Measurements from ENCODE around the gene PALD1. TPM values are rescaled to one million over a fixed set of nuclear protein-coding genes. Genes with fewer than 3 reads are reported as not detected.

PALD1 gene
- total and polyA plus RNA-seq, 2 of the 4 experiments (the other 2 are of a cell fraction): 0.12 to 0.18 TPM

GRCh38 chr10:70503776-70504175 lies 25.2 kb downstream of the PALD1 start:
- Histone ChIP-seq H3K18ac (ENCODE audit: low read depth, low read length) (no peak overlapping the region), H2AK9ac (replicated peaks; ENCODE audit: low read depth, low read length, poor library complexity) (no peak overlapping the region), H3K27me3 (ENCODE audit: control insufficient read depth, insufficient read depth, low read length) (no peaks in the 10 kb centered on the region; the same call in 1 of the 2 replicates), H2BK5ac (ENCODE audit: low read depth, low read length, poor library complexity, severe bottlenecking) (no peak overlapping the region), H3K4me3 (ENCODE audit: insufficient read depth, low read depth, low read length) (no peak overlapping the region), H3K4ac (ENCODE audit: low read depth, low read length) (no peak overlapping the region), H4K8ac (ENCODE audit: low read depth in 2 of 2, low read length in 2 of 2) (no peak overlapping the region), H4K91ac (ENCODE audit: insufficient read depth, low read depth, low read length) (no peak overlapping the region), H3K4me1 (ENCODE audit: control insufficient read depth, insufficient read depth, low read length) (peaks cover 1% of the 10 kb centered on the region), H3K23ac (ENCODE audit: low read depth, low read length) (no peak overlapping the region), H3K79me1 (ENCODE audit: low read depth in 1 of 2, low read length in 2 of 2) (no peaks in the 10 kb centered on the region), H3K36me3 (ENCODE audit: control insufficient read depth, insufficient read depth, low read length) (no peaks in the 10 kb centered on the region), H2AFZ (replicated peaks; ENCODE audit: low read length, poor library complexity) (no peak overlapping the region), H3K4me2 (ENCODE audit: low read depth, low read length) (no peak overlapping the region), H2AK5ac (ENCODE audit: low read depth, low read length) (no peak overlapping the region), H3K9me1 (ENCODE audit: insufficient read depth, low read length) (no peaks in the 10 kb centered on the region; the same call in 1 of the 2 replicates), H2BK120ac (ENCODE audit: low read depth, low read length) (no peak overlapping the region), H4K5ac (ENCODE audit: low read depth, low read length) (no peak overlapping the region), H3K9ac (ENCODE audit: low read depth, low read length) (no peak overlapping the region), H3K9me3 (ENCODE audit: control insufficient read depth, insufficient read depth, low read length) (no peaks in the 10 kb centered on the region), H2BK20ac (ENCODE audit: low read depth, low read length) (no peak overlapping the region), H3K56ac (ENCODE audit: extremely low read depth, insufficient read depth, low read length) (no peak overlapping the region), H3K27ac (ENCODE audit: insufficient read depth, low read length) (no peak overlapping the region), H2BK15ac (ENCODE audit: low read depth, low read length) (no peak overlapping the region), H3K14ac (replicated peaks; ENCODE audit: low read depth, low read length) (no peak overlapping the region), H4K20me1 (ENCODE audit: insufficient read depth, low read length) (no peaks in the 10 kb centered on the region)
- in situ Hi-C loops (cut with MboI; ENCODE audit: low sequenced_read_pairs): no loop called here
- ATAC-seq (ENCODE audit: low read depth) (no peak), DNase-seq (no peak)
- dilution Hi-C loops (cut with HindIII; ENCODE audit: low sequenced_read_pairs, unreplicated experiment): no loop called here
- TF ChIP-seq CEBPB (IDR thresholded peaks at IDR 0.05; ENCODE audit: low read depth, low read length) (no peak), MAFK (IDR thresholded peaks at IDR 0.05; ENCODE audit: low read depth, low read length) (no peak), FOS (IDR thresholded peaks at IDR 0.05; ENCODE audit: low read depth, low read length) (no peak), BHLHE40 (IDR thresholded peaks at IDR 0.05; ENCODE audit: low read depth, low read length) (no peak), POLR2A (IDR thresholded peaks at IDR 0.05; ENCODE audit: low read depth, low read length) (no peak), CHD1 (IDR thresholded peaks at IDR 0.05; ENCODE audit: low read depth, low read length) (no peak), SMC3 (IDR thresholded peaks at IDR 0.05; ENCODE audit: low read depth, low read length) (no peak), MAZ (IDR thresholded peaks at IDR 0.05; ENCODE audit: borderline replicate concordance, low read depth, low read length) (no peak), NFE2L2 (IDR thresholded peaks at IDR 0.05; ENCODE audit: low read depth, low read length) (no peak), RCOR1 (IDR thresholded peaks at IDR 0.05; ENCODE audit: insufficient replicate concordance, low read length) (no peak), RFX5 (IDR thresholded peaks at IDR 0.05; ENCODE audit: low read depth, low read length) (no peak), RAD21 (IDR thresholded peaks at IDR 0.05; ENCODE audit: low read length) (no peak)
- TF ChIP-seq, protein P1, sequence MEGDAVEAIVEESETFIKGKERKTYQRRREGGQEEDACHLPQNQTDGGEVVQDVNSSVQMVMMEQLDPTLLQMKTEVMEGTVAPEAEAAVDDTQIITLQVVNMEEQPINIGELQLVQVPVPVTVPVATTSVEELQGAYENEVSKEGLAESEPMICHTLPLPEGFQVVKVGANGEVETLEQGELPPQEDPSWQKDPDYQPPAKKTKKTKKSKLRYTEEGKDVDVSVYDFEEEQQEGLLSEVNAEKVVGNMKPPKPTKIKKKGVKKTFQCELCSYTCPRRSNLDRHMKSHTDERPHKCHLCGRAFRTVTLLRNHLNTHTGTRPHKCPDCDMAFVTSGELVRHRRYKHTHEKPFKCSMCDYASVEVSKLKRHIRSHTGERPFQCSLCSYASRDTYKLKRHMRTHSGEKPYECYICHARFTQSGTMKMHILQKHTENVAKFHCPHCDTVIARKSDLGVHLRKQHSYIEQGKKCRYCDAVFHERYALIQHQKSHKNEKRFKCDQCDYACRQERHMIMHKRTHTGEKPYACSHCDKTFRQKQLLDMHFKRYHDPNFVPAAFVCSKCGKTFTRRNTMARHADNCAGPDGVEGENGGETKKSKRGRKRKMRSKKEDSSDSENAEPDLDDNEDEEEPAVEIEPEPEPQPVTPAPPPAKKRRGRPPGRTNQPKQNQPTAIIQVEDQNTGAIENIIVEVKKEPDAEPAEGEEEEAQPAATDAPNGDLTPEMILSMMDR (conservative IDR thresholded peaks at IDR 0.05; ENCODE audit: low read depth, low read length): no peak
- TF ChIP-seq, protein P2, sequence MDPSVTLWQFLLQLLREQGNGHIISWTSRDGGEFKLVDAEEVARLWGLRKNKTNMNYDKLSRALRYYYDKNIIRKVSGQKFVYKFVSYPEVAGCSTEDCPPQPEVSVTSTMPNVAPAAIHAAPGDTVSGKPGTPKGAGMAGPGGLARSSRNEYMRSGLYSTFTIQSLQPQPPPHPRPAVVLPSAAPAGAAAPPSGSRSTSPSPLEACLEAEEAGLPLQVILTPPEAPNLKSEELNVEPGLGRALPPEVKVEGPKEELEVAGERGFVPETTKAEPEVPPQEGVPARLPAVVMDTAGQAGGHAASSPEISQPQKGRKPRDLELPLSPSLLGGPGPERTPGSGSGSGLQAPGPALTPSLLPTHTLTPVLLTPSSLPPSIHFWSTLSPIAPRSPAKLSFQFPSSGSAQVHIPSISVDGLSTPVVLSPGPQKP (IDR thresholded peaks at IDR 0.05; ENCODE audit: borderline replicate concordance, low read depth, low read length): no peak
- WGBS, 2 experiments (ENCODE audit: extremely low coverage in 2 of 2, insufficient read length in 1 of 2): no CpG with 5 or more reads among the region's 7 CpGs
- no TSS peak for BruUV-seq (replicated peaks)
- CTCF ChIA-PET: interaction anchor here (0.6 kb wide), 1 partner anchor 9 kb away, joined by 3 read pairs; no protein-coding TSS in a partner anchor
- POLR2A ChIA-PET (ENCODE audit: unreplicated experiment): no interaction called here
- intact Hi-C loops (cut with micrococcal nuclease): no loop called here

All from IMR-90 (cell line).